Mesendoderm (in vitro differentiated cells): Measurements from ENCODE around the gene ZNF684.

Experiments used
- DNase-seq: peaks from one replicate; pipeline ENCODE4 v3.0.0; 2013
- H2AK5ac ChIP-seq: 2 replicates; pipeline ENCODE4 v1.6.1; 2013; ENCODE audit warnings: low read length, inconsistent platforms
- H2BK120ac ChIP-seq: 2 replicates; pipeline ENCODE4 v1.6.1; 2013; ENCODE audit warnings: low read depth, mild to moderate bottlenecking, low read length, moderate library complexity, mixed read lengths
- H2BK15ac ChIP-seq: replicated peaks from 2 replicates; pipeline ENCODE4 v1.6.1; 2013; ENCODE audit warnings: low read depth, mild to moderate bottlenecking, moderate library complexity
- H2BK5ac ChIP-seq: 2 replicates; pipeline ENCODE4 v1.6.1; 2013; ENCODE audit warnings: low read length, inconsistent platforms
- H3K18ac ChIP-seq: 2 replicates; pipeline ENCODE4 v1.6.1; 2013; ENCODE audit warnings: mild to moderate bottlenecking, low read length, mixed read lengths
- H3K23ac ChIP-seq: one replicate; pipeline ENCODE4 v1.6.1; 2013; ENCODE audit warnings: low read length
- H3K27ac ChIP-seq: 2 replicates; pipeline ENCODE4 v1.5.1; 2013; ENCODE audit warnings: low read depth, mild to moderate bottlenecking, inconsistent platforms, low read length, moderate library complexity
- H3K27me3 ChIP-seq: 2 replicates; pipeline ENCODE4 v1.6.1; 2013; ENCODE audit warnings: low read length, control low read depth, mild to moderate bottlenecking, inconsistent platforms; ENCODE audit not compliant: insufficient read depth, poor library complexity
- H3K36me3 ChIP-seq: 2 replicates; pipeline ENCODE4 v1.6.1; 2013; ENCODE audit warnings: low read length, inconsistent platforms; ENCODE audit not compliant: control insufficient read depth, insufficient read depth
- H3K4ac ChIP-seq: one replicate; pipeline ENCODE4 v1.6.1; 2013; ENCODE audit warnings: low read depth, mild to moderate bottlenecking, low read length, moderate library complexity
- H3K4me1 ChIP-seq: 2 replicates; pipeline ENCODE4 v1.6.1; 2013; ENCODE audit warnings: low read depth, low read length, inconsistent platforms; ENCODE audit not compliant: control insufficient read depth
- H3K4me2 ChIP-seq: 2 replicates; pipeline ENCODE4 v1.6.1; 2013; ENCODE audit warnings: low read length
- H3K4me3 ChIP-seq: 2 replicates; pipeline ENCODE4 v1.5.1; 2013; ENCODE audit warnings: mild to moderate bottlenecking, low read length
- H3K56ac ChIP-seq: one replicate; pipeline ENCODE4 v1.6.1; 2013; ENCODE audit warnings: low read length
- H3K79me1 ChIP-seq: 2 replicates; pipeline ENCODE4 v1.6.1; 2013; ENCODE audit warnings: low read length, inconsistent platforms
- H3K79me2 ChIP-seq: 2 replicates; pipeline ENCODE4 v1.6.1; 2013; ENCODE audit warnings: mild to moderate bottlenecking, low read length; ENCODE audit not compliant: control insufficient read depth, insufficient read depth
- H3K9ac ChIP-seq: 2 replicates; pipeline ENCODE4 v1.6.1; 2013; ENCODE audit warnings: low read length, inconsistent platforms
- H4K5ac ChIP-seq: one replicate; pipeline ENCODE4 v1.6.1; 2013; ENCODE audit warnings: low read length
- H4K8ac ChIP-seq: one replicate; pipeline ENCODE4 v1.6.1; 2013; ENCODE audit warnings: low read depth, mild to moderate bottlenecking, control low read depth, low read length, moderate library complexity
- WGBS: extraction: QIAGEN DNeasy Blood & Tissue Kit; methylation state at CpG from one replicate; pipeline ENCODE4 v1.1.7; 2013; ENCODE audit warnings: low lambda C conversion rate, missing lambda C conversion rate; ENCODE audit not compliant: insufficient coverage; ENCODE audit errors: extremely low coverage; 5-methylcytosine and 5-hydroxymethylcytosine counted together

The ZNF684 gene

DNA sequence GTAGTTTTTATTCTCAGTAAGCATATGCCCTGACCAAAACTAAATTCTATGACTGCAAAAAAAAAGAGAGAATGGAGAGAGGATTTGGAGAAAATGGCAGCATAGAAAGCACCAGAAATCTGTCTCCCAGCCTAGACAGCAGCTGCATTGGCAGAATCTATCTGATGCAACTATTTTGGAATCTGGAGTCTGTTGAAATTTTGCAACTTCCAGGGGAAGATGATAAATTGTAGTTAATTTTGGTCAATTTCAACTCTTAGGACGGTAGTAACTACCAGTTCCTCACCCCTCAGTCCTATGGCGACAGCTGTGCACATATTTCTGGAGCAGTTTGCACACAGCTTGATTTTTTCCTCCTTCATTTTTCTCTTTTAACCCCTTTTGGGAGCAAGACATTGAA lies 11.9 kb upstream of the ZNF684 start:
- Histone ChIP-seq H3K27me3 (no peaks in the 10 kb centered on the region), H3K9ac (no peak overlapping the region), H4K5ac (no peak overlapping the region), H3K4ac (no peak overlapping the region), H4K8ac (no peak overlapping the region), H3K4me3 (no peak overlapping the region), H3K23ac (no peak overlapping the region), H3K79me2 (no peaks in the 10 kb centered on the region), H3K79me1 (no peaks in the 10 kb centered on the region), H2BK120ac (no peak overlapping the region), H3K4me2 (no peak overlapping the region), H3K4me1 (no peaks in the 10 kb centered on the region), H2BK5ac (no peak overlapping the region), H3K36me3 (peaks cover 2% of the 10 kb centered on the region), H3K18ac (no peak overlapping the region), H3K27ac (no peak overlapping the region), H2AK5ac (no peak overlapping the region), H2BK15ac (no peak overlapping the region), H3K56ac (no peak overlapping the region)
- no CpG with 5 or more reads among the region's 2 CpGs for WGBS
- no peak for DNase-seq

DNA sequence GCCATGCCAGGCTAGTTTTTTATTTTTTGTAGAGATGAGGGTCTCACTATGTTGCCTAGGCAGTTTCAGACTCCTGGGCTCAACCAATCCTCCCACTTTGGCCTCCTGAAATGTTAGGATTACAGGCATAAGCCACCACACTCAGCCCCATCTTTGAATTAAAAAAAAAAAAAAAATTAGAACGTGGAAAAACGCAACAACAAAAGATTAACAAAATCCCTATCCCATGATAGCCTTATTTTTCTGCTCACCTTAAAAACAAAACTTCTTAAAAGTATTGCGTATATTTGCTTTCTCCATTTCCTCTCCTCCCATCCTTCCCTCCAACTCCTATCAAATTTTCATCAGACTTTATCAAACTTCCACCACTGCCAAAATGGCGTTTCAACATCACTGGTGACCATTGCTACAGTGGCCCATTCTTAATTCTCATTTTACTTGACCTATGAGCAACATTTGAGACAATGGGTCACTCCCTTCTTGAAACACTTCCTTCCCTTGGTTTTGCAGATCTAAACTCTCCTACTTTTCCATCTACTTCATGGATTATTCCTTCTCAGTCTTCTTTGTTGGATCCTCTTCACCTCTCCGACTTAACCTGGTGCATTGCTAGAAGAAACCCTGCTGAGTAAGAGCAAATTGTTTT lies 579 bp upstream of the ZNF684 start:
- Histone ChIP-seq H3K4ac (no peak overlapping the region), H2BK120ac (no peak overlapping the region), H3K9ac (peak overlapping the region; percentile 77), H4K5ac (peak overlapping the region; percentile 90), H2AK5ac (no peak overlapping the region), H3K23ac (no peak overlapping the region), H2BK5ac (no peak overlapping the region), H3K36me3 (no peaks in the 10 kb centered on the region), H4K8ac (peak overlapping the region; percentile 81), H3K56ac (peak overlapping the region; percentile 66), H3K79me1 (no peaks in the 10 kb centered on the region), H3K4me2 (peak overlapping the region; percentile 61), H3K4me3 (peak overlapping the region; percentile 54), H3K79me2 (no peaks in the 10 kb centered on the region), H3K4me1 (no peaks in the 10 kb centered on the region), H3K27ac (no peak overlapping the region), H2BK15ac (no peak overlapping the region), H3K18ac (peak overlapping the region; percentile 60), H3K27me3 (no peaks in the 10 kb centered on the region)
- whole genome bisulfite sequencing, result 100% methylated on average over 1 of the region's 5 CpGs
- DNase-seq, result no peak

DNA sequence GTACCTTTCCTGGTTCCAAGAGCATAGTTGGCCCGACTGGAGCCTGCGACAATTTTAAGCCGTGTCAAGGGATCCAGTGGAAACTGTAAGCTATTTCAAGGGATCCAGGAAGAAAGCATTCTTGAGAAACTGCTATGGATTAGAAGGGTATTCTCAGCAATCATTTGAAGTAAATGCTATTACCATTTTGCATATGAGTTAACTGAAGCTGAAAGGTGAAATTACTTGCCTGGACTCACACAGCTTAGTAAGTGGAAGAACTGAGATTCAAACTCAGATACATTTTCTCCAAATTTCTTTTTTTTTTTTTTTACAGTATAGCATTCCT lies 589 bp downstream of the ZNF684 start:
- no peak overlapping the region for H3K27ac ChIP-seq
- no peaks in the 10 kb centered on the region for H3K79me2 ChIP-seq
- WGBS, result no CpG with 5 or more reads among the region's 3 CpGs
- peak overlapping the region; percentile 42 for H3K4me2 ChIP-seq
- H3K4ac ChIP-seq, result peak overlapping the region; percentile 22
- peak overlapping the region; percentile 90 for H3K56ac ChIP-seq
- DNase-seq, result no peak
- H3K27me3 ChIP-seq, result no peaks in the 10 kb centered on the region
- no peak overlapping the region for H3K23ac ChIP-seq
- peak overlapping the region; percentile 80 for H3K9ac ChIP-seq
- peak overlapping the region; percentile 58 for H3K4me3 ChIP-seq
- no peak overlapping the region for H2BK5ac ChIP-seq
- H2AK5ac ChIP-seq, result no peak overlapping the region
- no peak overlapping the region for H4K8ac ChIP-seq
- H3K36me3 ChIP-seq, result no peaks in the 10 kb centered on the region
- H2BK15ac ChIP-seq, result no peak overlapping the region
- H3K4me1 ChIP-seq, result no peaks in the 10 kb centered on the region
- H2BK120ac ChIP-seq, result no peak overlapping the region
- no peak overlapping the region for H3K18ac ChIP-seq
- no peaks in the 10 kb centered on the region for H3K79me1 ChIP-seq
- no peak overlapping the region for H4K5ac ChIP-seq

DNA sequence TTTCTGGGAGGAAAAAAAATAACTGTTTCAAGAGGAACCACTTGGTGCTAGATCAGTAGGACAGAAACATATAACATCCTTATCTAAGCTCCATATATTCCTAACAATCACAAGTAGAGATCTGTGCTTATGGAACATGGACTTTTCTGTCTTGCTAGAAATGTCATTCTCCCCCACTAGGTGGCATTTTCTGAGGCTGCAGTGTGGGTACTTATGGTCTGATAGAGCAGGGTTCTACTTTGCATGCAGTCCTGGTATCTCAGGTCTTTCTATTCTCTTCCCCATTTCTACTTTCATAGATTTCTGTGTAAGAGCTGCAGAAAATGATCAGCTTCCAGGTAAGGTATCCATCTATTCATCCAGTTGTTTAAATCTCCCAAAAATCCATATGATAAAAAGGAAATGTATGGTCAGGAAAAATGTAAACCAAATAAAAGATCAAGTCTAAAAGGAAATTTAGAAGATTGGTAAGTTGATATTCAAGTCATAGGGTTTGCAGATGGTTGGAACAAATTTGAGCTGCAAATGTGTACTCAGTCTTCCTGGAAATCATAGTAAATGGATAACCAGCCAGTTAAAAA lies 1.5 kb downstream of the ZNF684 start:
- Histone ChIP-seq H3K27ac (no peak overlapping the region), H3K4me3 (no peak overlapping the region), H3K56ac (no peak overlapping the region), H3K4me2 (no peak overlapping the region), H3K4ac (no peak overlapping the region), H2AK5ac (no peak overlapping the region), H3K79me2 (no peaks in the 10 kb centered on the region), H4K5ac (no peak overlapping the region), H2BK5ac (no peak overlapping the region), H3K9ac (no peak overlapping the region), H4K8ac (no peak overlapping the region), H3K79me1 (no peaks in the 10 kb centered on the region), H2BK15ac (no peak overlapping the region), H3K36me3 (no peaks in the 10 kb centered on the region), H3K4me1 (no peaks in the 10 kb centered on the region), H2BK120ac (no peak overlapping the region), H3K27me3 (no peaks in the 10 kb centered on the region), H3K23ac (no peak overlapping the region), H3K18ac (no peak overlapping the region)
- DNase-seq, result peak; percentile 73

DNA sequence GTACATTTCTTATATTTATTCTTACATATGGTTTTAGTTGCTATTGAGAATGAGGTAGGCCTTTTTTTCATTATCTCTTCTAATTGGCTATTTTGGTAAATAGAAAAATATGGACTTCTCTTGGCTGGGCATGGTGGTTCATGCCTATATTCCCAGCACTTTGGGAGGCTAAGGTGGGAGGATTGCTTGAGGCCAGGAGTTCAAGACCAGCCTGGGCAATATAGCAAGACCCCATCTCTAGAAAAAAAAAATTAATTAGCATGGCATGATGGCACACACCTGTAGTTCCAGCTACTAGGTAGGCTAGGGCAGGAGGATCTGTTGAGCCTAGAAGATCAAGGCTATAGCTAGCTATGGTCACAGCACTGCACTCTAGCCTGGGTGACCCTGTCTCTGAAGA lies 3.2 kb downstream of the ZNF684 start:
- no peak overlapping the region for H2BK5ac ChIP-seq
- H3K56ac ChIP-seq, result no peak overlapping the region
- no peak overlapping the region for H3K9ac ChIP-seq
- H3K4me1 ChIP-seq, result no peaks in the 10 kb centered on the region
- no peak overlapping the region for H4K8ac ChIP-seq
- H2BK120ac ChIP-seq, result no peak overlapping the region
- no peak for DNase-seq
- no peak overlapping the region for H3K4ac ChIP-seq
- H3K4me2 ChIP-seq, result no peak overlapping the region
- no peak overlapping the region for H2BK15ac ChIP-seq
- no peaks in the 10 kb centered on the region for H3K27me3 ChIP-seq
- H3K79me2 ChIP-seq, result no peaks in the 10 kb centered on the region
- H2AK5ac ChIP-seq, result no peak overlapping the region
- H3K79me1 ChIP-seq, result no peaks in the 10 kb centered on the region
- no peaks in the 10 kb centered on the region for H3K36me3 ChIP-seq
- no peak overlapping the region for H3K18ac ChIP-seq
- no peak overlapping the region for H3K23ac ChIP-seq
- no peak overlapping the region for H4K5ac ChIP-seq
- no peak overlapping the region for H3K27ac ChIP-seq
- no peak overlapping the region for H3K4me3 ChIP-seq

DNA sequence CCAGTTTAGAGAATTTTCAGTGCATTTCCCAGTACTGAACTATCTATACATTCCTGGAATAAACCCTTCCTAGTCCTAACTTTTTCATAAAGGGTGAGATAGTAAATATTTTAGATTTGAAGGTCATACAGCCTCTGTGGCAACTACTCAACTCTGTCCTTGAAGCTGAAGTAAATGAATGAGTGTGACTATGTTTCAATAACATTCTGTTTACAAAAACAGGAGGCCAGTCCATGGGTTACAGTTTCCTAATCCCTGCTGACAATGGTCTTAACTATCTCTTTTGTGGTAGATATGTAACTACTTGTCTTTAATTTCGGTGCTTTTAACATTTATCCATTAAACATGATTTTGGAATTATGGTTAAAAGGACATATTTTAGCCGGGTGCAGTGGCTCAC lies 4.3 kb downstream of the ZNF684 start:
- Histone ChIP-seq H3K27ac (no peak overlapping the region), H3K4me2 (no peak overlapping the region), H3K9ac (no peak overlapping the region), H3K79me1 (no peaks in the 10 kb centered on the region), H4K5ac (no peak overlapping the region), H3K4ac (no peak overlapping the region), H3K4me1 (no peaks in the 10 kb centered on the region), H4K8ac (no peak overlapping the region), H3K27me3 (no peaks in the 10 kb centered on the region), H3K56ac (no peak overlapping the region), H2AK5ac (no peak overlapping the region), H2BK15ac (no peak overlapping the region), H2BK5ac (no peak overlapping the region), H3K18ac (no peak overlapping the region), H3K36me3 (no peaks in the 10 kb centered on the region), H3K4me3 (no peak overlapping the region), H2BK120ac (no peak overlapping the region), H3K79me2 (no peaks in the 10 kb centered on the region), H3K23ac (no peak overlapping the region)
- no CpG with 5 or more reads among the region's 2 CpGs for WGBS
- no peak for DNase-seq
